Stimulated activated CD8-positive, alpha-beta memory T cell treated with anti-CD3 and anti-CD28 coated beads, Interleukin-12 subunit alpha, Interleukin-12 subunit beta, amount 100 ng/mL, for 1 hour (primary cell): ENCODE measurements around the gene FER.
"Not testable (repeated sequence)": the region's sequence is repeated elsewhere in the genome, so short reads cannot be mapped to it uniquely, and the experiment has no call there.

Experiments
- DNase-seq: peaks from one replicate; pipeline ENCODE4 v3.0.0-alpha.2; 2020; ENCODE audit warnings: low read depth

The FER gene

DNA sequence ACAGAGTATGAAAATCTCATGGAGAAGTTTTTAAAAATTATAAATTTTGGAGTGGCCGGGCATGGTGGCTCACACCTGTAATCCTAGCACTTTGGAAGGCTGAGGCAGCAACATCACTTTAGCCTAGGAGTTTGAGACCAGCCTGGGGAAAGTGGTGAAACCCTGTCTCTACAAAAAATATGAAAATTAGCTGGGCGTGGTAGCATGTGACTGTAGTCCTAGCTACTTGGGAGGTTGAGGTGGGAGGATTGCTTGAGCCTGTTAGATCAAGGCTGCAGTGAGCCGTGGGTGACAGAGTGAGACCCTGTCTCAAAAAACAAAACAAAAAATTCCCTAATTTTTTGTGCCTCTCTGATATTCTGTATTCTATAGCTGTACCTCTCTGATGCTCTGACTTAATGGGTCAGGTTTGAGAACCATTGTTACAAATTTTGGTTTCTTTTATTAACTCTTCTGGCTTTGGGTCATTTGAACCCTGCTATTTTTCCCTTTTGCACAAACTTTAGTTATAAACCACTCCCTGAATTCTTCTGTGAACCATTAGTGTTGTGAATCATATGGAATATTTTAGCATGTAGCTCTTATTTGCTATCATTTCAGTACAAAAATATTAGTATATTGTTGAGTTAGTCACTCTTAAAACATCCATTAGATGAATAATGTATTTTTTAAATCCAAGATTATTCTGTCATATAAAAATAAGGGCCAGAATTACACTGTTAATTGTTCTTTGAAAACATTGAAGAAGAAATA is 51.0 kb downstream of the FER start:
- DNase-seq: no peak

DNA sequence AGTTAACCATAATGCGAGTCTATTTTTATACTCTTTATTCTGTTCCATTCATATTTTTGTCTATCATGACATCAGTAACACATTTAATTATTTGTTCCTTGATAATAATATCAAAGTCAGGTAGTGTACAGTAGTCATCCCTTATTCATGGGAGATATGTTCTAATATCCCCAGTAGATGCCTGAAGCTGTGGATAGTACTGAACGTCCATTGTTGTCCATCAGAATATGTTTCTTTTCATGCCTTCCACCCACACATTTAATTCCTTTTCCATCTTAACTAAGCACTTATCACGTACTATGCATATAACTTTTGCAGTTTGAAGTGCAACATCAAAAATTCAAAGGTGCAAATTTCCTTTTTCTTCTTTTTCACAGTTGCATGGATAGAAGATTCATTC is 53.6 kb downstream of the FER start:
- no peak for DNase-seq

DNA sequence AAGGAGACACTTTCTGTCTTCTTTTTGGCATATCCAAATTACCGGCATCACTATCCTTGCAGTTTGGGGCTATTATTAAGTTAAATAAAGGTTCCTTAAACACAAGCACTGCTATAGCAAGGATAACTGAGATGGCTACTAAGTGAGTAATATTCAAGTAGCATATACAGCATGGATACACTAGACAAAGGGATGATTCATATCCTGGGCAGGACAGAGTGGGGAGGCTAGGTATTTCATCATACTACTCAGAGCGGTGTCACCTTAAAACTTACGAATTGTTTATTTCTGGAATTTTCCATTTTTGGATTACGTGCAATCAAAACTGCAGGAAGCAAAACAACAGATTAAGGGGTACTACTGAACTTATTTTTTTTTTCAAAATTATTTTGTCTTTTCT is 54.1 kb downstream of the FER start:
- DNase-seq: no peak

DNA sequence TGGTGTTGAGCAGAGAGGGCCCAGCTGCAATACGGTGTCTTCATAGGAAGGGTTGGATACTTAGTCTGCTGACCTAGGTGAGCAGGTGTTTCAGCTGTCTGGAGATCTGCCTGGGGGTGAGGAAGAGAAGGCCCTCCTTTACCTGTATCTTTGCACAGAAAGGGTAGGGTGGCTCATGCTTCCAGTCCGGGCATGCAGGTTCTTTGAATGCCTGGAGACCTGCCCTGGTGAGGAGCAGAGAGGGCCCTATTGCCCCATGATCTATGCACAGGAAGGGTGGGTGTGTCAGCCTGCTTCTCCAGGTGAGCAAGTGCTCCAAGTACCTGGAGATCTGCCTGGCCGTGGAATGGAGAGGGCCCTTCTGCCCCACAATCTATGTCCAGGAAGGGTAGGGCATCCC is 63.0 kb downstream of the FER start:
- no peak for DNase-seq

DNA sequence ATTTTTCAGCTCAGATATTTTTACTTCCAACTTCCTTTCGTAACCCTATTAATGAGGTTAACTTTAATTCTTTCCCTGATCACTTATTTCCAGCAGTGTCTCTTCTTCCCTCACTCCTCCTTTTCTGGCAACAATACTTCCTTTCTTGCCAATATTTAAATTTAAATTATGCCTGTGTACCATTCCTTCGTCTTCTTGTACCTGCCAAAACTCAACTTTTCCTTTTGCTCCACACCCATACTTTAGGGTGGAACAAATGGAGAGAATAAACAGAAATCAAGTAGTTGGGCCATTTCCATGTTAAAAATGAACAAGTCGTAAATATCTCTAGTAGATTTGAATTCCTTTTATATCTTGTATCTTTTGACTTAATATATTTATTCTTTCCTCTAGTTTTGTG is 66.0 kb downstream of the FER start:
- no peak for DNase-seq

DNA sequence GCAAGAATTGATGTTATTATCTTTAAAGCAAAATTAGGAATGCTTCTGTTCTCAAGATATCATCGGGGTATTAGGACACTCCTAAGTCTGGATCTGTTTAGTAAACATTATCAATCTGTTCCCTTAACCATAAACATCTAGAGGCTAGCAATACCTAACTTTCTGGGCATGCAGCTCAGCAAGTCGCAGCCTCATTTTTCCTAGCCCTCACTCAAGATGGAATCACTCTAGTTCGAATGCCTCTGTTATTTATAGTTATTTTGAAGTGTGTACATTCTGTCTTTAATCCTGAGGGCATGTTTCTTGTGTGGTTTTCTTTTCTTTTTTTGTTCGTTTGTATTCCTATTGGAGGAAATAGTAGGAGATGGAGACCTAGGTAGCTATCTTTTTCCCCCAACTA is 66.9 kb downstream of the FER start:
- DNase-seq: no peak

DNA sequence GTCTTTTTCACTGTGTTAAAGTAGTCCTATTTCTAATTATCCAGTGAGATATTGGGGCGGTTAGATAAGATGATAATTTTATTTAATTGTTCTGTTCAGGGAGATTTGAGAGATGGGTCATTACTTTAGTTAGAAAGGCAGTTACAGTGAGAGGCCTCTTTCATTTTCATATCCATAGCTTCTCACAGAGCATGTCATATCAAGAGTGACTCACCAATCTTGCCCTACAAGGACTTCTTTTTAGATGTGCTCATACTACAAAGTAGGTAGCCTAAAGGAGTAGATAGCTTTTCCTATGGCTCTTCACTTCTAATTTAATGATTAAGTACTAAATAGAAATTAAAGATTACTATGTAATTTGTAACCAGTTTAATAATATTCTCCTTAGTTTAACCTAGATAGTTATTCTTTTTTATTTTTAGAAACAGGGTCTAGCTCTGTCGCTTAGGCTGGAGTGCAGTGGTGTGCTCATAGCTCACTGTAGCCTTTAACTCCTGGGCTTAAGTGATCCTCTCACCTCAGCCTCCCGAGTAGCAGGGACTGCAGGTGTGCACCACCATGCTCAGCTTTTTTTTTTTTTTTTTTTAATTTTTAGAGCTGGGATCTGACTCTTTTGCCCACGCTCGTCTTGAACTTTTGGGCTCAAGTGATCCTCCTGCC is 71.0 kb downstream of the FER start:
- no peak for DNase-seq

DNA sequence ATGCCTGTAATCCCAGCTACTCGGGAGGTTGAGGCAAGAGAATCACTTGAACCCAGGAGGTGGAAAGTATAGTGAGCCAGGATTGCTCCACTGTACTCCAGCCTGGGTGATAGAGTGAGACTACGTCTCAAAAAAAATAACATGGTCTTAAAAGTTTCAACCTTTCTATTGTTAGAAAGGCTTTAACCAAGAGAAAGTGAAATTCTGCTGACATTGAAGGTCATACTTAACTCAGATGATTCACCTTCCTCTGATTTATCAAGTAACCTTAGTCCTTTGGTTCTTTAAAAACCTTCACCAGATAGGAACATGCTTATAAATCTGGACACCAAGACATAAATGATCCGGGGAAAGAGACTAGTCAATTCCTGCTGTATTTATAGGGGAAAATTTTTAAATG is 73.3 kb downstream of the FER start:
- DNase-seq: no peak

DNA sequence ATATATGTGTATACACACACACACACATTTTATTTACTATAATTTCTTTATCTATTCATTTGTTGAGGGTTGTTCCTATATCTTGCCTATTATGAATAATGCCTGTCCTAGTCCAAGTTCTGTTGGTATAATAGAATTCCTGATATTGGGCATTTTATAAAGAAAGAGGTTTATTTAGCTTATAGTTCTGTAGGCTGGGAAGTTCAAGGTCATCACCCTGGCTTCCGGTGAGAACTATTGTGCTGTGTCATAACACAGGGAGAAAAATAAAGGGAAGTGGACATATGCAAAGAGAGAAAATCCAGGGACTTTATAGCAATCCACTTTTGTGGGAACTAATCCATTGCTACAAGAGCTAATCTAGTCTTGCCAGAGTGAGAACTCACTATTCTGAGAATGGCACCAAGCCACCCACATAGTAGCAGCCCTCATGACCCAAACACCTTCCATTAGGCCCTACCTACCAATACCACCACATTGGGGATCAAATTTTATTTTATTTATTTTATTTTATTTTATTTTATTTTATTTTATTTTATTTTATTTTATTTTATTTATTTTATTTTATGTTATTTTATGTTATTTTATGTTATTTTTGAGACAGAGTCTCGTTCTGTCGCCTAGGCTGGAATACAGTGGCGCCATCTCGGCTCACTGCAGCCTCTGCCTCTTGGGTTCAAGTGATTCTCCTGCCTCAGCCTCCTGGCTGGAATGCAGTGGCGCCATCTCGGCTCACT is 74.7 kb downstream of the FER start:
- no peak for DNase-seq

DNA sequence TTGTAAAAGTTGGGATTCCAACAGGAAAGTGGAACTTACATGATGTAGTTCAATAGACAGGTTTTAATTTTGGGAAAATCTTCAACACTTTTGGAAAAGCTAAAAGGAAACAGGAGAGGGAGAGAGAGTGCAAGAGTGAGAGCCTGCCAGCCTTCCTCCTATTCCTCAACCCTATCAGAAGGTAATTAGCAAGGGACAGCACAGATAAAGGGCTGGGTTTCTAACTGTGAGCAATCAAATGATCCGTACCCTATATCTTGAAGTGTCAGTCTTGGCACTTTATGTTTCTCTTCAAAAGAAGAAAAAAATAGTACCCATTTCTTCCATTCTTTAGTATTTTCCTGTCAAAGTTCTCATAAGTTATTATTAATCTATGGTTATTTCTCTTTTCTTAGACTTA is 79.4 kb downstream of the FER start:
- no peak for DNase-seq

DNA sequence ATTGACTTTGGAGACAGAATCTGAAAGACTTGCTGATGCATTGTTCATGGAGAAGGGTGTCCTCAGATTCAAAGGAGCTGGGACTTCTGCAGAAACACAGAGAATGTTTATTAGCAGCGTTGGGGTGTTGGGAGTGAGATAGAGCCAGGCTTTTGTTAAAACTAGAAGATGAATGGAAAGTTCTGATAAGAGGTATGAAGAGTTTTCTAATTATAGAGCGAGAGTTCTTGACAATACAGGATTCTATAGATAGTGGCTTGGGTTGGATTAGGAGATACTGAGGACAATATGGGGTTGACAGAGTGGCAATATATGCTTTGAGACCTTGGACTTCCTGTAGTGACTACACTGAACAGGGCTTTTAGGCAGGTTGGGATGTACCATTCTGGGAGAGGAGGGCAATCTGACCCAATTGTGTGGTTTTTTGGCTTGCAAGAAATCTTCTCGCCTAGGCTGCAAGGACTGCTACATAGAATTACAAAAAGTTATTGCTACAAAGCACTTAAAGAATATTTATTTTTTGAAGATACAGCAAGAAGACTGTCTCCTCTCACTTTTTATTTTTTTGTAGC is 83.1 kb downstream of the FER start:
- DNase-seq: no peak

DNA sequence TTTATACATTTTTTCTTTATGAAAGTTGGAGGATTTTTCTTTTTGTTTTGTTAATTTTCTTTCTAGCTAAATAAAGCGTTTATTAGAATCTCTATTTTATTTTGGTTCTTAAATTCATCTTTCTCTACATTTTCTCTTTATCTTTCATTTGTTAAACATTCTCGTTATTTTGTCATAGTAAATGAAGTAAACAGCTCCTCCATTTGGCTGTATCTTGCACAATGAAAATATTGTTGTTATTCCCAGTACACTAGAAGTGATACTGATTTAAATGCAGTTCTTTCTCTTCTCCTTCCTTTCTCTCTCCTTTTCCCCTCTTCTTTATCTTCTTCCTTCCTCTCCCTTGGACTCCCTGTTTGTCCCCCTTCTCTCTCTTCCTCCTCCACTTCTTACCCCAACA is 88.8 kb downstream of the FER start:
- DNase-seq: no peak

DNA sequence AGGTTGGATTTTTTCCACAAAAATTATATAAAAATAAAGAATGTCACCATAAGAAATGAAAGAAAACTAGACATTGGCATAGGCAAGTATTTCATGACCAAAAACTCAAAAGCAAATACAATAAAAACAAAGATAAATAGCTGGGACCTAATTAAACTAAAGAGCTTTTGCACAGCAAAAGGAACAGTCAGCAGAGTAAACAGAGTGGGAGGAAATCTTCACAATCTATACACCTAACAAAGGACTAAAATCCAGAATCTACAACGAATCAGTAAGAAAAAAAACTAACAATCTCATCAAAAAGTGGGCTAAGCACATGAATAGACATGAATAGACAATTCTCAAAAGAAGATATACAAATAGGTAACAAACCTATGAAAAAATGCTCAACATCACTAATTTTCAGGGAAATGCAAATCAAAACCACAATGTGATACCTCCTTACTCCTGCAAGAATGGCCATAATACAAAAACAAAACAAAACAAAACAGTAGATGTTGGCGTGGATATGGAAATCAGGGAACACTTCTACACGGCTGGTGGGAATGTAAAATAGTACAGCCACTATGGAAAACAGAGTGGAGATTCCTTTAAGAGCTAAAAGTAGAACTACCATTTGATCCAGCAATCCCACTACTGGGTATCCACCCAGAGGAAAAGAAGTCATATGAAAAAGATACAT is 94.7 kb downstream of the FER start:
- not testable (repeated sequence) for DNase-seq

DNA sequence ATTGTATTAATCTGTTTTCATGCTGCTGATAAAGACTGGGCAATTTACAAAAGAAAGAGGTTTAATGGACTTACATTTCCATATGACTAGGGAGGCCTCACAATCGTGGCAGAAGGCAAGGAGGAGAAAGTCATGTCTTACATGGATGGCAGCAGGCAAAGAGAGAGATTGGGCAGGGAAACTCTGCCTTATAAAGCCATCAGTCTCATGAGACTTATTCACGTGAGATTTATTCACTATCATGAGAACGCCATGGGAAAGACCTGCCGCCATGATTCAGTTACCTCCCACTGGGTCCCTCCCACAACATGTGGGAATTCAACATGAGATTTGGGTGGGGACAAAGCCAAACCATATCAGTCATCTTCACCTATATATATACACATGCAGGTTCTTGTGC is 103.4 kb downstream of the FER start:
- not testable (repeated sequence) for DNase-seq

DNA sequence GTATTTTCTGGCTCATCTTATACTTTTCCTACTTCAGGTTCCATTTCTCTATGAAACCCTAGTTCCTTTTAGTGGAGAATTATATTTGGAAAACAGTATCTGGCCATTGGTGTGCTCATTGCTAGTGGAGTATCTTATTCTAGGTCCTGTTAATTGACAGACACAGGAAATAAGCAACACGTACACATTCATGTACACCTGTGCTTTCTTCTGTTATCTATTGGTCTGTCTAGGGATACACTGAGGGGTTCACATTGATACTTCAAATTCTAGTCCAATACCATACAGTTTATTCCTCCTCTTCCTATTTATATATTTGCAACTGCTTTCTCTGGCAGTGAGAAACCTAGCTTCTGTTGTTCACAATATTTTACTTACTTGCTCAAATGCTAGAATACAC is 110.2 kb downstream of the FER start:
- DNase-seq: no peak

DNA sequence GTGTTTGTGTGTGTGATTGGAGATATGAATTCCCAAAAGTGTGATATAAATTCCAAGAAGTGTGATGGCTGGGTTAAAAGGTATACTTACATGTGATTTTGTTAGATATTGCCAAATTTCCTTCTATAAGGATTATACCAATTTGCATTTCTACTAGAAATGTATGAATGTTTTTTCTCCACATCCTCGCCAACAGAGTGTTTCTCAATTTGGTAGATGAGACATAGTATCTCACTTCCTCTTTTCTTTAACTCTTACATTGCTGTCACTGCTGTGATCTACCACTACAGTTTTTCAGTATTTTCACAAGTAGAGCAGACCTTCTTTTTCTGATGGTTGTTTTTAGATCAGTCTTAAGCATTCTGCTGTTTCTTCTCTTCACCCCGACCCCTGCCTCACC is 111.3 kb downstream of the FER start:
- DNase-seq: no peak

DNA sequence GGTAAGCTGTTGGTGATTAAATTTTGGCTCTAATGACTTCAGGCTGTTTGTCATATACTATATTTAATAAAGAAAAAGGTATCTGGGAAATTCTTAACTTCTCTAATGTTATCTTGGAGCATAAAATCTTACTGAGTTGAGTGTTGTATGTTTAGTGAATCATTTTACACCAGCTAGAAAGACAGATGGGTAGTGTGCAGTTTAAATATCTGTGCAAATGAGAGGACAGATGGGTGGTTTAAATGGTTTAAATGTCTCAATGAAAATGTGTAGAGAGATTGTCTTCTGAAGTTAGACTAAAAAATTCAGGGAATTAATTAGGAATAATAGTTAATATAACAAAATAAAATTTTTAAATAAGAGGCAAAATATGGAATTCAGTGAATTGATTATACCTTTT is 114.5 kb downstream of the FER start:
- DNase-seq: no peak

DNA sequence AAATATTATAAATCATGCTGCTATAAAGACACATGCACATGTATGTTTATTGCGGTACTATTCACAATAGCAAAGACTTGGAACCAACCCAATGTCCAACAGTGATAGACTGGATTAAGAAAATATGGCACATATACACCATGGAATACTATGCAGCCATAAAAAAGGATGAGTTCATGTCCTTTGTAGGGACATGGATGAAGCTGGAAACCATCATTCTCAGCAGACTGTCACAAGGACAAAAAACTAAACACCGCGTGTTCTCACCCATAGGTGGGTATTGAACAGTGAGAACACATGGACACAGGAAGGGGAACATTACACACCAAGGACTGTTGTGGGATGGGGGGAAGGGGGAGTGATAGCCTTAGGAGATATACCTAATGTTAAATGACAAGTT is 118.4 kb downstream of the FER start:
- not testable (repeated sequence) for DNase-seq

DNA sequence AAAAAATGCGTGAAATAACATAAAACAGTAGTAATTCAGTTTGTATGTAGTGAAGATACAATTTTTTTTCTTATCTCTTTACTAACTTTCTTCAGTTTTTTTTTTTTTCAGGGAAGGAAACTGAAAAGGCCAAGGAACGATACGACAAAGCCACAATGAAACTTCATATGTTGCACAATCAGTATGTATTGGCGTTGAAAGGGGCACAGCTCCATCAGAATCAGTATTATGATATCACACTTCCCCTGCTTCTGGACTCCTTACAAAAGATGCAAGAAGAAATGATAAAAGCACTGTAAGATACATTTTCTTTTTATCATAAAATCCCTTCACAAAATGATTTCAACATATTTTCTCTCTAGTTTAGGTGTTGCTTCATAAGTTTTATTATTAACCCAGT is 120.0 kb downstream of the FER start:
- no peak for DNase-seq

DNA sequence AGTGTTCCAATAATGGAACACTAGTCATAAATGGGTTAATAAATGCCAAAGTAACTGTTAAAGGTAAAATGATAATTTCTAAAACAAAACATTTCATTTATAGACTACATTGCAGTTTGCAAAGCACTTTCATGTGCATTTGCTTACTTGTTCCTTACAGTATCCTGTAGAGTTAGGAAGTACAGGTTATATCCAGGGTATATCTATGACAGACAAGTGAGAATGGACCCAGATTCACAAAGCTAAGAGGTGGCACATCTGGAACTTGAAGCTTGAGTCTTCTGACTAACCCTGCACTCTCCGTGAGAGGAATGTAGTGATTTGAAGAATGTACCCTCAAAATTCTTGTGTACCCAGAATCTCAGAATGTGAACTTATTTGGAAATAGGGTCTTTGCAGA is 121.4 kb downstream of the FER start:
- no peak for DNase-seq

DNA sequence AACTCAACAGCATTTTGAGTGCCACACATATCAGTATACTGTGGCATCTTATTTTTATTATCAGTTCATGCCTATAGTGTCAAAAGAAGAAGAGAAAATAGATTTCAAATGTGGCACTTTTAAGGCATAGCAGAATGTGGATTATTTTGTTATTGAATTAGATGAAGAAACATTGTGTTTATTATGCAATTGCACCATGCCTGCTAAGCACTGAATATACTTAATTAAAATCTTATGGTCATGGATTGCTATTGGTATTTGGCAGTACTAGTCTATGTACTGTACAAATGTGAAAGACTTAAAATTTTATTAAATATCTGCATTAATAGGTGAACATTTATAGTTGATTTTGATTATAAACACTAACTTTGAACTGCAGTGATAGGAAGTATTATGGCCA is 128.8 kb downstream of the FER start:
- DNase-seq: no peak

DNA sequence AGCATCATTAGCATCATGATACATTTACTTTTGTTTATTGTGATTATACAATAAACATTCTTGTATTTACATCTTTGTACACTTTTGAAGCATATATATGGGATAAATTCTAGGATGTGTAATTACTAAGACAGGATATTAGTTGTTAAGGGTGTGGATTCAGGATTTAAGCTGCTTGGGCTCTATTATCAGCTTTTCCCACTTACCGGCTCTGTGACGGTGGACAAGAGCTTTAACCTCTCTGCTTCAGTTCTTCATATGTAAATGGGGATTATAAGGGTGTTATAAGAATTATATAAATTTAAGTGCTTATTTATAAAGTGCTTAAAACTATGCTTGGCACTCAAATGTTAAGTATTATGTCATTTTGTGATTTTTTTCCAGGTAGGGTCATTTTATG is 131.1 kb downstream of the FER start:
- DNase-seq: no peak
